GM18870 (cell line): ENCODE data around the gene EXOSC6.
"Not testable (repeated sequence)": the region's sequence is repeated elsewhere in the genome, so short reads cannot be mapped to it uniquely, and the experiment has no call there.

Experiments used
- ATAC-seq: cut with Tn5 transposase; IDR thresholded peaks from one replicate; pipeline ENCODE4 v1.9.1; 2021; ENCODE audit warnings: moderate library complexity; ENCODE audit not compliant: unreplicated experiment

EXOSC6 gene

GRCh38 chr16:70251629-70252354 is at the start of gene EXOSC6:
Gene EXOSC6 (minus strand): TSS chr16:70251940. CDS start chr16:70251900, 40 bp downstream.
- ATAC-seq: peak; percentile 75

GRCh38 chr16:70301121-70301520 is 49.4 kb upstream of the EXOSC6 start:
- ATAC-seq: no peak

GRCh38 chr16:70298988-70299938 is 47.5 kb upstream of the EXOSC6 start, which contains the start of gene DDX19B:
Gene DDX19B (plus strand): TSS chr16:70299186. CDS start chr16:70299298, 112 bp downstream.
- ATAC-seq: peak; percentile 53

GRCh38 chr16:70295634-70296033 is 43.9 kb upstream of the EXOSC6 start:
- no peak for ATAC-seq

GRCh38 chr16:70294385-70295025 is 42.8 kb upstream of the EXOSC6 start:
- ATAC-seq: no peak

- not testable (repeated sequence) for ATAC-seq
Measured at GRCh38 chr16:70292148-70292547, 40.4 kb upstream of the EXOSC6 start.

GRCh38 chr16:70290949-70291519 is 39.3 kb upstream of the EXOSC6 start:
- no peak for ATAC-seq

- ATAC-seq: peak; percentile 97
Measured at GRCh38 chr16:70289229-70290094, 37.7 kb upstream of the EXOSC6 start, which contains the start of gene AARS1. Gene AARS1 (minus strand): TSS chr16:70289506. CDS start chr16:70282763, 6,743 bp downstream.

- not testable (repeated sequence) for ATAC-seq
Measured at GRCh38 chr16:70287304-70287971, 35.7 kb upstream of the EXOSC6 start.

GRCh38 chr16:70276392-70276791 is 24.7 kb upstream of the EXOSC6 start:
- no peak for ATAC-seq

- no peak for ATAC-seq
Measured at GRCh38 chr16:70271696-70272095, 20.0 kb upstream of the EXOSC6 start.

GRCh38 chr16:70270176-70270575 is 18.4 kb upstream of the EXOSC6 start:
- no peak for ATAC-seq

GRCh38 chr16:70269471-70269870 is 17.7 kb upstream of the EXOSC6 start:
- ATAC-seq: no peak

- ATAC-seq: not testable (repeated sequence)
Measured at GRCh38 chr16:70267922-70268321, 16.2 kb upstream of the EXOSC6 start.

GRCh38 chr16:70267516-70267915 is 15.8 kb upstream of the EXOSC6 start:
- no peak for ATAC-seq

- not testable (repeated sequence) for ATAC-seq
Measured at GRCh38 chr16:70259903-70260302, 8.2 kb upstream of the EXOSC6 start.

- no peak for ATAC-seq
Measured at GRCh38 chr16:70258946-70259345, 7.2 kb upstream of the EXOSC6 start.

GRCh38 chr16:70258065-70258464 is 6.3 kb upstream of the EXOSC6 start:
- no peak for ATAC-seq

- no peak for ATAC-seq
Measured at GRCh38 chr16:70257391-70257790, 5.7 kb upstream of the EXOSC6 start.
